ENCODE results near the gene CD300E.
A peak's percentile ranks its signal among the peaks of the same experiment; 100 is the strongest.
"Not testable (repeated sequence)": the region's sequence is repeated elsewhere in the genome, so short reads cannot be mapped to it uniquely, and the experiment has no call there.

The CD300E gene

GRCh38 chr17:74641224-74641957, 17.9 kb upstream of the CD300E start:
- Mint-ChIP-seq H3K4me1 (peaks cover 42% of the 10 kb centered on the region), H3K9me3 (peaks cover 10% of the 10 kb centered on the region), H3K4me3 (no peak overlapping the region), H3K27ac (no peak overlapping the region), H3K36me3 (ENCODE audit: low read depth) (no peaks in the 10 kb centered on the region), H3K27me3 (ENCODE audit: low read depth, poor library complexity) (peaks cover 51% of the 10 kb centered on the region)
- no peak for DNase-seq
- TF ChIP-seq CTCF (IDR thresholded peaks at IDR 0.05), result no peak

- DNase-seq, result no peak
- Mint-ChIP-seq H3K4me3 (no peak overlapping the region), H3K27me3 (ENCODE audit: low read depth, poor library complexity) (peaks cover 41% of the 10 kb centered on the region), H3K4me1 (peaks cover 53% of the 10 kb centered on the region), H3K36me3 (ENCODE audit: low read depth) (no peaks in the 10 kb centered on the region), H3K27ac (no peak overlapping the region), H3K9me3 (peaks cover 3% of the 10 kb centered on the region)
- no peak for TF ChIP-seq CTCF (IDR thresholded peaks at IDR 0.05)
Observed at GRCh38 chr17:74639704-74640151, 16.2 kb upstream of the CD300E start.

- no peaks in the 10 kb centered on the region for H3K36me3 Mint-ChIP-seq (ENCODE audit: low read depth)
- H3K27ac Mint-ChIP-seq, result peak overlapping the region; percentile 59
- peaks cover 23% of the 10 kb centered on the region for H3K27me3 Mint-ChIP-seq (ENCODE audit: low read depth, poor library complexity)
- no peaks in the 10 kb centered on the region for H3K9me3 Mint-ChIP-seq
- no peak for DNase-seq
- H3K4me3 Mint-ChIP-seq, result no peak overlapping the region
- no peak for TF ChIP-seq CTCF (IDR thresholded peaks at IDR 0.05)
- H3K4me1 Mint-ChIP-seq, result peaks cover 71% of the 10 kb centered on the region
Observed at GRCh38 chr17:74637926-74638325, 14.4 kb upstream of the CD300E start.

- no peak for DNase-seq
- Mint-ChIP-seq H3K4me3 (peak overlapping the region; percentile 4), H3K27ac (peak overlapping the region; percentile 82)
Observed at GRCh38 chr17:74637265-74637664, 13.7 kb upstream of the CD300E start.

GRCh38 chr17:74636541-74637085, 13.1 kb upstream of the CD300E start:
- peaks cover 85% of the 10 kb centered on the region for H3K4me1 Mint-ChIP-seq
- H3K9me3 Mint-ChIP-seq; DNase-seq; H3K36me3 Mint-ChIP-seq (ENCODE audit: low read depth): not testable (repeated sequence)
- H3K27ac Mint-ChIP-seq, result peak overlapping the region; percentile 82
- H3K27me3 Mint-ChIP-seq (ENCODE audit: low read depth, poor library complexity), result peaks cover 13% of the 10 kb centered on the region
- H3K4me3 Mint-ChIP-seq, result peak overlapping the region; percentile 50

More at GRCh38 chr17:74637265-74637664, 13.7 kb upstream of the CD300E start:
- Mint-ChIP-seq H3K36me3 (ENCODE audit: low read depth) (no peaks in the 10 kb centered on the region), H3K4me1 (peaks cover 78% of the 10 kb centered on the region), H3K27me3 (ENCODE audit: low read depth, poor library complexity) (peaks cover 17% of the 10 kb centered on the region), H3K9me3 (no peaks in the 10 kb centered on the region)
- TF ChIP-seq CTCF (IDR thresholded peaks at IDR 0.05), result no peak

GRCh38 chr17:74635418-74635817, 11.9 kb upstream of the CD300E start:
- peaks cover 91% of the 10 kb centered on the region for H3K4me1 Mint-ChIP-seq
- no peak for TF ChIP-seq CTCF (IDR thresholded peaks at IDR 0.05)
- H3K36me3 Mint-ChIP-seq (ENCODE audit: low read depth), result no peaks in the 10 kb centered on the region
- no peaks in the 10 kb centered on the region for H3K9me3 Mint-ChIP-seq
- peak overlapping the region; percentile 54 for H3K4me3 Mint-ChIP-seq
- peak; percentile 23 for DNase-seq
- peak overlapping the region; percentile 92 for H3K27ac Mint-ChIP-seq
- peaks cover 13% of the 10 kb centered on the region for H3K27me3 Mint-ChIP-seq (ENCODE audit: low read depth, poor library complexity)

Data from nephron progenitor cell (in vitro differentiated cells).